ENCODE data around the gene CCDC186.

CCDC186 gene

GRCh38 chr10:114173921-114174694 is at the start of gene CCDC186:
Gene CCDC186, minus strand, starts transcription at chr10:114174203. Its CDS starts 10,935 bp downstream, at chr10:114163268.
- DNase-seq = peak; percentile 96

GRCh38 chr10:114223066-114223465 is 49.1 kb upstream of the CCDC186 start:
- no peak for DNase-seq

- DNase-seq = no peak
Measured at GRCh38 chr10:114221235-114221634, 47.2 kb upstream of the CCDC186 start.

- DNase-seq = no peak
Measured at GRCh38 chr10:114220281-114220680, 46.3 kb upstream of the CCDC186 start.

GRCh38 chr10:114215033-114215432 is 41.0 kb upstream of the CCDC186 start:
- DNase-seq = no peak

GRCh38 chr10:114212153-114212552 is 38.1 kb upstream of the CCDC186 start:
- DNase-seq = no peak

- DNase-seq = no peak
Measured at GRCh38 chr10:114208351-114208750, 34.3 kb upstream of the CCDC186 start.

GRCh38 chr10:114207349-114207748 is 33.3 kb upstream of the CCDC186 start:
- no peak for DNase-seq

- no peak for DNase-seq
Measured at GRCh38 chr10:114206902-114207301, 32.9 kb upstream of the CCDC186 start.

GRCh38 chr10:114202812-114203211 is 28.8 kb upstream of the CCDC186 start:
- DNase-seq = no peak

- DNase-seq = no peak
Measured at GRCh38 chr10:114199239-114199638, 25.2 kb upstream of the CCDC186 start.

GRCh38 chr10:114195079-114195478 is 21.1 kb upstream of the CCDC186 start:
- no peak for DNase-seq

- no peak for DNase-seq
Measured at GRCh38 chr10:114189700-114190099, 15.7 kb upstream of the CCDC186 start.

GRCh38 chr10:114188900-114189299 is 14.9 kb upstream of the CCDC186 start:
- DNase-seq = no peak

- DNase-seq = no peak
Measured at GRCh38 chr10:114188001-114188400, 14.0 kb upstream of the CCDC186 start.

- no peak for DNase-seq
Measured at GRCh38 chr10:114184276-114184675, 10.3 kb upstream of the CCDC186 start.

GRCh38 chr10:114183563-114183962 is 9.6 kb upstream of the CCDC186 start:
- DNase-seq = no peak

- no peak for DNase-seq
Measured at GRCh38 chr10:114181971-114182370, 8.0 kb upstream of the CCDC186 start.

GRCh38 chr10:114180937-114181336 is 6.9 kb upstream of the CCDC186 start:
- DNase-seq = no peak

- no peak for DNase-seq
Measured at GRCh38 chr10:114179747-114180146, 5.7 kb upstream of the CCDC186 start.

- no peak for DNase-seq
Measured at GRCh38 chr10:114179148-114179547, 5.1 kb upstream of the CCDC186 start, which contains the start of gene TDRD1. Gene TDRD1, plus strand, starts transcription at chr10:114179353. Its CDS starts 8,479 bp downstream, at chr10:114187832.

- no peak for DNase-seq
Measured at GRCh38 chr10:114176511-114176910, 2.5 kb upstream of the CCDC186 start.

- no peak for DNase-seq
Measured at GRCh38 chr10:114175667-114176066, 1.7 kb upstream of the CCDC186 start.

GRCh38 chr10:114174695-114175188 is 739 bp upstream of the CCDC186 start:
- DNase-seq = peak; percentile 79

- no peak for DNase-seq
Measured at GRCh38 chr10:114173603-114173920, 441 bp downstream of the CCDC186 start.
